ENCODE data around the gene DALRD3.

The DALRD3 gene

DNA sequence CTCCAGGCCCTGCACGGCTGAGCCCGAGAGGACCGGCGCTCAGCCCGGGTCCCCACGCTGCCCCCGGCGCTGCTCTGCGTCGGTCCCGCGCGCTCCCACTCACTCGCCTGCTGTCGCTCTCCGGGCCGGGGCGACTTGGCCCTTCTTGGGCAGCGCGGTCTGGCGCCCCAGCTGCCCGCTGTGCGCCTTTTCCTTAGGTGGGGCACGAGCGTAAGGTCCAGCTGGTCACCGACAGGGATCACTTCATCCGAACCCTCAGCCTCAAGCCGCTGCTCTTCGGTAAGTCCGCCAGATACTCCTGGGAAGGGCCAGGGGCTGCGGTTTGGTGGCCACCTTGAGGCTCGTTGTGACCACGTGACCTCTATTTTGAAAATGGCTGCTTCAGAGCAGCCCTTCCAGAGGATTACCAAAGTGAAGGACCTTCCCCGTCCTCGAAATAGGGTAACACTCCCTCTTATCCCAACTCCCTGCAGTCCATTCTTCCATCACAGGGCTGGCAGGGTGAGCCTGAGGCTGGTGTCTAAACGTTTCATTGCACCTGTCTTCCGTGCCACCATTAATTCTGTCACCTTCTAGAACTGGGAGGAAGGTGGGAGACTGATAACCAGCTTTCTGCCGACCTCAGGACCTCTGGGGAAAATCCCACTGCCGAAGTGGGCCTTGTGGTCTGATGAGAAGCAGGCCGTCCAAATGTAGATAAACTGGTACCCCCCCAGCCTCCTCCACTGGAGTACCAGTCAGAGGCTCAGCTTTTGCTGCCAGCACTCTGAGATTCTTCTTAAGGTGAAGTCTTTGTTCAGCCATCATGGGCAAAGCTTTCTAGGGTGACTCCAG is 27.5 kb downstream of the DALRD3 start:
- TF ChIP-seq, protein P1, sequence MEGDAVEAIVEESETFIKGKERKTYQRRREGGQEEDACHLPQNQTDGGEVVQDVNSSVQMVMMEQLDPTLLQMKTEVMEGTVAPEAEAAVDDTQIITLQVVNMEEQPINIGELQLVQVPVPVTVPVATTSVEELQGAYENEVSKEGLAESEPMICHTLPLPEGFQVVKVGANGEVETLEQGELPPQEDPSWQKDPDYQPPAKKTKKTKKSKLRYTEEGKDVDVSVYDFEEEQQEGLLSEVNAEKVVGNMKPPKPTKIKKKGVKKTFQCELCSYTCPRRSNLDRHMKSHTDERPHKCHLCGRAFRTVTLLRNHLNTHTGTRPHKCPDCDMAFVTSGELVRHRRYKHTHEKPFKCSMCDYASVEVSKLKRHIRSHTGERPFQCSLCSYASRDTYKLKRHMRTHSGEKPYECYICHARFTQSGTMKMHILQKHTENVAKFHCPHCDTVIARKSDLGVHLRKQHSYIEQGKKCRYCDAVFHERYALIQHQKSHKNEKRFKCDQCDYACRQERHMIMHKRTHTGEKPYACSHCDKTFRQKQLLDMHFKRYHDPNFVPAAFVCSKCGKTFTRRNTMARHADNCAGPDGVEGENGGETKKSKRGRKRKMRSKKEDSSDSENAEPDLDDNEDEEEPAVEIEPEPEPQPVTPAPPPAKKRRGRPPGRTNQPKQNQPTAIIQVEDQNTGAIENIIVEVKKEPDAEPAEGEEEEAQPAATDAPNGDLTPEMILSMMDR (IDR thresholded peaks at IDR 0.05): no peak
- no peaks in the 10 kb centered on the region for H3K9me3 Mint-ChIP-seq
- peaks cover 6% of the 10 kb centered on the region for H3K36me3 Mint-ChIP-seq (ENCODE audit: low read depth)
- H3K4me3 Mint-ChIP-seq: peak overlapping the region; percentile 88
- H3K27me3 Mint-ChIP-seq (ENCODE audit: low read depth, poor library complexity): peaks cover 7% of the 10 kb centered on the region
- H3K27ac Mint-ChIP-seq: no peak overlapping the region
- peaks cover 33% of the 10 kb centered on the region for H3K4me1 Mint-ChIP-seq
- DNase-seq: peak; percentile 39

DNA sequence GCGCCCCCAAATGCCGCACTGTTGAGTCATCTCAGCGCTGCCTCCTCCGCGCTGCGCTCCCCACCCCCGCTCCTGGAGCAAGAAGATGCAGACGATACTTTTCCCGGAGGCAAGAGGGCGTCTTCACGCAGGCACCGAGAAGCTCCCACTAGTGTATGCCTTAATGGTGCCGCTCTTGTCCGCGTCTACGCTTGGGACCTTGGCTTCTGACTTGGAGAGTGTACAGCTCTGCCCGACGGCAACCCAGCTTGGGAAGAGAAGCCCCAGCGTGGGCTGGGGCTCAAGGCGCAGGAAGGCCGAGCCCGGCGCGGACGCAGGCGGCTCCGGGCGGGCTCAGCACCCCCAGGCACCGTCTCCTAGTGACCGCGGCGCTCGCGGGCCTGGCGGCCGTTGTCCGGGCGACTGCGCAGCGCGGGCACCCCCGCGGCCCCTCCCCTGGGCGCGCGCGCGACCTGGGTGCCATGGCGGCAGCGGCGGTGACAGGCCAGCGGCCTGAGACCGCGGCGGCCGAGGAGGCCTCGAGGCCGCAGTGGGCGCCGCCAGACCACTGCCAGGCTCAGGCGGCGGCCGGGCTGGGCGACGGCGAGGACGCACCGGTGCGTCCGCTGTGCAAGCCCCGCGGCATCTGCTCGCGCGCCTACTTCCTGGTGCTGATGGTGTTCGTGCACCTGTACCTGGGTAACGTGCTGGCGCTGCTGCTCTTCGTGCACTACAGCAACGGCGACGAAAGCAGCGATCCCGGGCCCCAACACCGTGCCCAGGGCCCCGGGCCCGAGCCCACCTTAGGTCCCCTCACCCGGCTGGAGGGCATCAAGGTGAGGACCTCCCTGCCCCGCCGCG is 28.4 kb downstream of the DALRD3 start, which contains the start of gene P4HTM:
P4HTM (plus strand) TSS at position 446 of the 840 bp plus-strand sequence; CDS start at position 462, 16 bp downstream.
- H3K27me3 Mint-ChIP-seq (ENCODE audit: low read depth, poor library complexity): peaks cover 7% of the 10 kb centered on the region
- peaks cover 6% of the 10 kb centered on the region for H3K36me3 Mint-ChIP-seq (ENCODE audit: low read depth)
- H3K27ac Mint-ChIP-seq: peak within 1 kb of the TSS; percentile 98
- H3K4me3 Mint-ChIP-seq: peak within 1 kb of the TSS; percentile 93
- H3K9me3 Mint-ChIP-seq: no peaks in the 10 kb centered on the region
- peak; percentile 78 for DNase-seq
- TF ChIP-seq, protein P1 (IDR thresholded peaks at IDR 0.05): peak; percentile 10
- H3K4me1 Mint-ChIP-seq: peaks cover 33% of the 10 kb centered on the region

DNA sequence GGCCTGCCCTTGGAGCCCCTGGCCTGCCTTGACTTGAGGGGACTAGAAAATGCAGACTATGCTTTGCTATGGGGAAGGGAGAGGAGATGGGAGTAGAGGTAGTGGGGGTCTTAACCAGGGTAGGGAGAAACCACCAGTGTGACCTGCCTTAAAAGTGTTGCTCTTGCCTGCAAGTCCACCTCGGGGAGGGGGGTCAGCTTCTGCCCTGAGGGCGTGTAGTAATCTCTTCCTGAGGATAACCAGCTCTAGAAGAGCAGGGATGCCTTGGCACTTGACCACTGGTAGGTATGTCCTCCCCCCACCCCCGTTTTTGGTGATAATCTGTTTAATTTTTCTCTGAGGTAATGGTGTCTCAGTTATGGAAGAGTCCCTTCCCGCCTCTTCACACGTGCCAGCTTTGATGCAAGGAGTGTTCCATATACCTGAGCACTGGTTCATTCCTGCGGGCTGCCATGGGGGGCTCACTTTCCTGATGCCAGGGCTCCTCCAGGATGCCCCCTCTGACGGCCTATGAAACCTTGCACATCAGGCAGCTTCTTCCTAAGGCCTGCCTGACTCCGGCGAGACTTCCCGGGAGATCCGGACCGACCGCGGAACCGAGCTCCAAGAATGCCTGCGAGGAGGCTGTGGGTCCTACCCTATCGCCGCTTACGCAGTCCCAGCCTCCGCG is 29.1 kb downstream of the DALRD3 start:
- TF ChIP-seq, protein P1 (IDR thresholded peaks at IDR 0.05): no peak
- Mint-ChIP-seq H3K4me3 (peak overlapping the region; percentile 93), H3K36me3 (ENCODE audit: low read depth) (peaks cover 4% of the 10 kb centered on the region), H3K4me1 (peaks cover 33% of the 10 kb centered on the region), H3K27ac (peak overlapping the region; percentile 98), H3K27me3 (ENCODE audit: low read depth, poor library complexity) (peaks cover 7% of the 10 kb centered on the region), H3K9me3 (no peaks in the 10 kb centered on the region)
- no peak for DNase-seq

DNA sequence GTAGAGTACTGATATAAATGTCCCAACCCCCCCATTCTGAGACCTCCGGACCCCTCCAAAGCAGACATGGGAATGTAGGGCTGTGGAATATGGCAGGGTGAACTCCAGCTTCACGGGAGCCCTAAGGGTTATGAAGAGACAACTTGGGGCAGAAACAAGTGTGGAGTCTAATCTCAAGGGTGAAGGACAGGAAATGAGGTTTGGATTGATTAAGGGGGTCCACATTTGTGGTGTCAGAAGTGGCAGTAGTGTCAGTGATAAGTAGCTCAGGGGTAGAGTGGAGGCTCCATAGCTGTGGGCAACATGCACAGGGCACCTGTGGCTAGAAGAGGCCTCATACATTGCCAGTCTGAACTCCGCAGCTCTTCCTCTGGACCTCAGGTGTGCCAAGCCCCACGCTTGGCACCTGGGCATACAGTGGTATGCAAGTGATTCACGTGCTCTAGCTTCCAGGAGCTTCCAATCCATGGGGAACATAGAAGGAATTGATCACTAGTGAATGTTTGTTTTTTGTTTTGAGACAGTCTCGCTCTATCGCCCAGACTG is 32.5 kb downstream of the DALRD3 start:
- H3K36me3 Mint-ChIP-seq (ENCODE audit: low read depth): peaks cover 20% of the 10 kb centered on the region
- H3K9me3 Mint-ChIP-seq: no peaks in the 10 kb centered on the region
- peaks cover 5% of the 10 kb centered on the region for H3K27me3 Mint-ChIP-seq (ENCODE audit: low read depth, poor library complexity)
- TF ChIP-seq, protein P1 (IDR thresholded peaks at IDR 0.05): no peak
- DNase-seq: no peak
- H3K4me3 Mint-ChIP-seq: no peak overlapping the region
- H3K4me1 Mint-ChIP-seq: peaks cover 20% of the 10 kb centered on the region
- peak overlapping the region; percentile 94 for H3K27ac Mint-ChIP-seq

DNA sequence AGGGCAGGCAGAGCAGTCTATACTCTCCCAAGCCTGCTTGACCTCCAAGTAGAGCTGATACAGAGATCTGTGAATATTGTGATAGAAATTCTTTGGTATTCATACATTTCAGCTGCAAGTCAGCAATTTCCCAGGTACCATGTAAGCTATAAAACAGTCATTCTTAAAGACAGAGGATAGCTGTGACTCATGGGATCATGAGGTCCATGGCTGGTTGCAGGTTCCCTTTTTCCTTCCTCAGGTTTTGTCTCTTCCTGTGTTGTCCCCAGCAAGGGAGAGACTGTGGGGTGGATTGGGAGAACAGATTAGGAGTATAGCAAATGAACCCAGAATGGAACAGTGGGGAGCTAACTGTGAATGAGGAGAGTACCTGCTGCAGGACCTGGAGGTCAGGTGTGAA is 33.7 kb downstream of the DALRD3 start:
- H3K36me3 Mint-ChIP-seq (ENCODE audit: low read depth): peaks cover 28% of the 10 kb centered on the region
- no peak for DNase-seq
- TF ChIP-seq, protein P1 (IDR thresholded peaks at IDR 0.05): no peak
- no peak overlapping the region for H3K4me3 Mint-ChIP-seq
- peaks cover 5% of the 10 kb centered on the region for H3K27me3 Mint-ChIP-seq (ENCODE audit: low read depth, poor library complexity)
- H3K27ac Mint-ChIP-seq: peak overlapping the region; percentile 71
- no peaks in the 10 kb centered on the region for H3K9me3 Mint-ChIP-seq
- H3K4me1 Mint-ChIP-seq: peaks cover 16% of the 10 kb centered on the region
